AG04450 (cell line): ENCODE data around the gene ITFG1. TPM values are rescaled to one million over a fixed set of nuclear protein-coding genes. Genes with fewer than 3 reads are reported as not detected.

Experiments
- CTCF ChIA-PET: fragments of 300-600, 350-600 bp; formaldehyde crosslinking; extraction: SDS; loops from one replicate; lab custom pipeline; 2022; ENCODE audit warnings: antibody characterized with exemption, inconsistent platforms; lab: Charles Lee
- POLR2A ChIA-PET: fragments of 350-600 bp; formaldehyde crosslinking; extraction: SDS; loops from one replicate; lab custom pipeline; 2021; ENCODE audit warnings: antibody characterized with exemption, inconsistent platforms; lab: Yijun Ruan, JAX
- DNase-seq: peaks from one replicate; pipeline ENCODE4 v3.0.0-alpha.2; 2011; ENCODE audit warnings: low read depth, low spot score
- H3K27ac ChIP-seq: one replicate; pipeline ENCODE4 v1.5.1; 2012; ENCODE audit warnings: low read depth, low read length, control low read depth
- H3K27me3 ChIP-seq: one replicate; pipeline ENCODE4 v1.6.0; 2012; ENCODE audit warnings: low read length; ENCODE audit not compliant: control insufficient read depth, insufficient read depth
- H3K4me3 ChIP-seq: 2 replicates; pipeline ENCODE4 v1.5.1; 2011; ENCODE audit warnings: mild to moderate bottlenecking, low read depth, low read length, control low read depth
- H3K9me3 ChIP-seq: 2 replicates; pipeline ENCODE4 v1.5.1; 2012; ENCODE audit warnings: low read length; ENCODE audit not compliant: control insufficient read depth, insufficient read depth
- CTCF ChIP-seq: IDR thresholded peaks from 2 replicates; pipeline ENCODE4 v1.5.1; 2011; ENCODE audit warnings: low read depth, low read length, control low read depth, inconsistent platforms
- polyA plus RNA-seq: library from polyadenylated mRNA; depleted of rRNA; stranded (reverse); fragments of >200 nt; gene quantifications from 2 replicates; pipeline ENCODE4 v1.2.3, GENCODE V29; 2011

Gene ITFG1
- polyA plus RNA-seq, 1 experiment, result 125 TPM

GRCh38 chr16:47284999-47285398, 175.9 kb downstream of the ITFG1 start:
- CTCF ChIA-PET, result no interaction called here
- no peaks in the 10 kb centered on the region for H3K27me3 ChIP-seq
- TF ChIP-seq CTCF, result no peak
- H3K27ac ChIP-seq, result no peak overlapping the region
- no peak for DNase-seq
- POLR2A ChIA-PET, result no interaction called here
- H3K9me3 ChIP-seq, result no peaks in the 10 kb centered on the region
- H3K4me3 ChIP-seq, result no peak overlapping the region

GRCh38 chr16:47278306-47278970, 182.4 kb downstream of the ITFG1 start:
- POLR2A ChIA-PET, result no interaction called here
- CTCF ChIA-PET, result no interaction called here

DNA sequence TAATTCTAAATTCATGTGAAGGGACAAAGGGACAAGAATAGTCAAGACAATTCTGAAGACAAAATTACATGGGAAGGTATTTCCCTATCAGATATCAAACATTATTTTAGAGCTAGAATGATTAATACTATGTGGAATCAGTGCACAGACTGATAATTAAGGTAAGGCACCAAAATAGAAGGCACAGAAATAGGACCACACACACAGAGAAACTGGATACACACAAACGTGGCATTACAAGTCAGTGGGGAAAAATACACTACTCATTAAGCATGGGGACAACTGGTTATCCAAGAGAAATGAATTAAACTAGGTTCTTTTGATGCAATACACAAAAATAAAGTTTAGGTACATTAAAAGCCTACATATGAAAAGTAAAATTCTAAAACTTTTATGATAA, 184.3 kb downstream of the ITFG1 start:
- H3K27me3 ChIP-seq, result no peaks in the 10 kb centered on the region
- CTCF ChIA-PET, result interaction anchor here (0.6 to 1.3 kb wide), 2 partner anchors 135 to 168 kb away, joined by 3 to 4 read pairs; no protein-coding TSS in a partner anchor
- no peak overlapping the region for H3K27ac ChIP-seq
- POLR2A ChIA-PET, result no interaction called here
- no peak overlapping the region for H3K4me3 ChIP-seq
- H3K9me3 ChIP-seq, result no peaks in the 10 kb centered on the region
- DNase-seq, result no peak
- no peak for TF ChIP-seq CTCF

More at GRCh38 chr16:47278306-47278970, 182.4 kb downstream of the ITFG1 start:
- Histone ChIP-seq H3K9me3 (no peaks in the 10 kb centered on the region), H3K27me3 (no peaks in the 10 kb centered on the region), H3K27ac (no peak overlapping the region), H3K4me3 (no peak overlapping the region)
- no peak for DNase-seq
- no peak for TF ChIP-seq CTCF

DNA sequence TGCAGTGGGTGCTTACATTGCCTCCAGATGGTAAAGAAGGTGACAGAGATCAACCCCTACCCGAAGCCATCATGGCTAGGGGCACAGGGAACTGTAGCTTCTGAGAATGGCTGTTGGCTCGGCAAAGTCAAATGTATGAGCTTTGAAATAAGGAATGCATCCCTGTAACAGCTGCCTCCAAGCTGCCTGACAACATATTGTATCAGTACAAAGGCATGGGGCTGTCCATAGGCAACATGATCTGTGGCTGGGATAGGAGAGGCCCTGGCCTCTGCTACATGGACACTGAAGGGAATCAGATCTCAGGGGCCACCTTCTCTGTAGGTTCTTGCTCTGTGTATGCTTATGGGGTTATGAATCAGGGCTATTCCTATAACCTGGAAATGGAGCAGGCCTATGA, 197.9 kb downstream of the ITFG1 start:
- no peak overlapping the region for H3K4me3 ChIP-seq
- no peak overlapping the region for H3K27ac ChIP-seq
- TF ChIP-seq CTCF, result no peak
- H3K9me3 ChIP-seq, result no peaks in the 10 kb centered on the region
- POLR2A ChIA-PET, result no interaction called here
- H3K27me3 ChIP-seq, result no peaks in the 10 kb centered on the region
- no peak for DNase-seq
- CTCF ChIA-PET, result no interaction called here

GRCh38 chr16:47260503-47260902, 200.4 kb downstream of the ITFG1 start:
- ChIA-PET CTCF (no interaction called here), POLR2A (no interaction called here)
- Histone ChIP-seq H3K27ac (no peak overlapping the region), H3K4me3 (no peak overlapping the region), H3K27me3 (no peaks in the 10 kb centered on the region), H3K9me3 (no peaks in the 10 kb centered on the region)
- TF ChIP-seq CTCF, result no peak
- no peak for DNase-seq
